ENCODE data around the gene THSD7B. TPM values are rescaled to one million over a fixed set of nuclear protein-coding genes. Genes with fewer than 3 reads are reported as not detected.

Gene THSD7B
- total and polyA plus RNA-seq, 2 of the 13 experiments (the other 11 are each of a cell fraction or from before 2014, with no cell fraction given) = 0.02 TPM; not detected in 1

DNA sequence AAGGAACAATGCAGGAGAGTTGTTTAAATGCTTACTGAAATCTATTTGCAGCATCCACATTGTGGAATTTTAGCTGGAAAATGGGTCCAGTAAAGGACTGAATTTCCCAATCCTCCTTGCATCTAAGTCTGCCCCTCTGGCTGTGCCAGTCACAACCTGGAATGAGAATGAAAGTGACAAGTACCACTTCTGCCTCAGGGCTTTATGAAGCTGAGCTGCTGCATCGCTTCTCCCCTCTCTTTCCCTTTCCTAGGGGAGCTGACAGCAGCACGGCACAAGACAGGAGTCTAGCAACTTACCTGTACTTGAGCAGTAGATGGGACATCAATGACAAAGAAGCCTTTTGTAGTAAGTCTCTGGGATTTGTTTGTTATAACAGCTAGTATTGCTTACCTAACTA lies 27.3 kb upstream of the THSD7B start:
- DNase-seq (ENCODE audit: low spot score) (no peak), ATAC-seq (no peak), FAIRE-seq (no peak)
- H3K9ac ChIP-seq (ENCODE audit: insufficient read depth, low read depth, low read length) = no peak overlapping the region
- H3K4me2 ChIP-seq (ENCODE audit: low read depth, low read length) = no peak overlapping the region
- no TSS peak for BruUV-seq (replicated peaks)
- intact Hi-C loops (cut with micrococcal nuclease; ENCODE audit: unreplicated experiment) (no loop called here), in situ Hi-C loops (cut with HindIII; ENCODE audit: extremely low pct_ligation_motif_present, low pct_unique_long_range_greater_than_20kb) (loop anchor here (10.0 kb wide), 1 partner anchor 313 kb away; no protein-coding TSS in a partner anchor)
- no peak overlapping the region for H3K4me3 ChIP-seq (replicated peaks in 1 of 3; ENCODE audit: insufficient read depth in 1 of 3, low read depth in 2 of 3, low read length in 3 of 3)
- H3K36me3 ChIP-seq (replicated peaks in 1 of 2; ENCODE audit: control insufficient read depth in 1 of 2, insufficient read depth in 2 of 2, low read length in 2 of 2) = no peaks in the 10 kb centered on the region
- H3K27me3 ChIP-seq (ENCODE audit: control insufficient read depth in 1 of 2, insufficient read depth in 2 of 2, low read length in 2 of 2) = no peaks in the 10 kb centered on the region
- H3K4me1 ChIP-seq (ENCODE audit: insufficient read depth, low read length) = no peaks in the 10 kb centered on the region
- H3K9me3 ChIP-seq (ENCODE audit: low read length) = no peaks in the 10 kb centered on the region
- TF ChIP-seq SAFB2 (CRISPR knock-in tag; IDR thresholded peaks at IDR 0.05; ENCODE audit: borderline replicate concordance, low read depth) = no peak
- TF ChIP-seq HOXA7 (CRISPR knock-in tag; IDR thresholded peaks at IDR 0.05) = no peak
- TF ChIP-seq NFATC3 (CRISPR knock-in tag; IDR thresholded peaks at IDR 0.05) = no peak
- TF ChIP-seq ZNF607 (CRISPR knock-in tag; IDR thresholded peaks at IDR 0.05; ENCODE audit: borderline replicate concordance) = no peak
- no peak for TF ChIP-seq ZNF235 (CRISPR knock-in tag; IDR thresholded peaks at IDR 0.05; ENCODE audit: borderline replicate concordance)
- TF ChIP-seq ZNF3 (CRISPR knock-in tag; IDR thresholded peaks at IDR 0.05) = no peak
- TF ChIP-seq, protein P1, sequence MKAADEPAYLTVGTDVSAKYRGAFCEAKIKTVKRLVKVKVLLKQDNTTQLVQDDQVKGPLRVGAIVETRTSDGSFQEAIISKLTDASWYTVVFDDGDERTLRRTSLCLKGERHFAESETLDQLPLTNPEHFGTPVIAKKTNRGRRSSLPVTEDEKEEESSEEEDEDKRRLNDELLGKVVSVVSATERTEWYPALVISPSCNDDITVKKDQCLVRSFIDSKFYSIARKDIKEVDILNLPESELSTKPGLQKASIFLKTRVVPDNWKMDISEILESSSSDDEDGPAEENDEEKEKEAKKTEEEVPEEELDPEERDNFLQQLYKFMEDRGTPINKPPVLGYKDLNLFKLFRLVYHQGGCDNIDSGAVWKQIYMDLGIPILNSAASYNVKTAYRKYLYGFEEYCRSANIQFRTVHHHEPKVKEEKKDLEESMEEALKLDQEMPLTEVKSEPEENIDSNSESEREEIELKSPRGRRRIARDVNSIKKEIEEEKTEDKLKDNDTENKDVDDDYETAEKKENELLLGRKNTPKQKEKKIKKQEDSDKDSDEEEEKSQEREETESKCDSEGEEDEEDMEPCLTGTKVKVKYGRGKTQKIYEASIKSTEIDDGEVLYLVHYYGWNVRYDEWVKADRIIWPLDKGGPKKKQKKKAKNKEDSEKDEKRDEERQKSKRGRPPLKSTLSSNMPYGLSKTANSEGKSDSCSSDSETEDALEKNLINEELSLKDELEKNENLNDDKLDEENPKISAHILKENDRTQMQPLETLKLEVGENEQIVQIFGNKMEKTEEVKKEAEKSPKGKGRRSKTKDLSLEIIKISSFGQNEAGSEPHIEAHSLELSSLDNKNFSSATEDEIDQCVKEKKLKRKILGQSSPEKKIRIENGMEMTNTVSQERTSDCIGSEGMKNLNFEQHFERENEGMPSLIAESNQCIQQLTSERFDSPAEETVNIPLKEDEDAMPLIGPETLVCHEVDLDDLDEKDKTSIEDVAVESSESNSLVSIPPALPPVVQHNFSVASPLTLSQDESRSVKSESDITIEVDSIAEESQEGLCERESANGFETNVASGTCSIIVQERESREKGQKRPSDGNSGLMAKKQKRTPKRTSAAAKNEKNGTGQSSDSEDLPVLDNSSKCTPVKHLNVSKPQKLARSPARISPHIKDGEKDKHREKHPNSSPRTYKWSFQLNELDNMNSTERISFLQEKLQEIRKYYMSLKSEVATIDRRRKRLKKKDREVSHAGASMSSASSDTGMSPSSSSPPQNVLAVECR (CRISPR knock-in tag; IDR thresholded peaks at IDR 0.05; ENCODE audit: borderline replicate concordance) = no peak
- TF ChIP-seq, protein P2, sequence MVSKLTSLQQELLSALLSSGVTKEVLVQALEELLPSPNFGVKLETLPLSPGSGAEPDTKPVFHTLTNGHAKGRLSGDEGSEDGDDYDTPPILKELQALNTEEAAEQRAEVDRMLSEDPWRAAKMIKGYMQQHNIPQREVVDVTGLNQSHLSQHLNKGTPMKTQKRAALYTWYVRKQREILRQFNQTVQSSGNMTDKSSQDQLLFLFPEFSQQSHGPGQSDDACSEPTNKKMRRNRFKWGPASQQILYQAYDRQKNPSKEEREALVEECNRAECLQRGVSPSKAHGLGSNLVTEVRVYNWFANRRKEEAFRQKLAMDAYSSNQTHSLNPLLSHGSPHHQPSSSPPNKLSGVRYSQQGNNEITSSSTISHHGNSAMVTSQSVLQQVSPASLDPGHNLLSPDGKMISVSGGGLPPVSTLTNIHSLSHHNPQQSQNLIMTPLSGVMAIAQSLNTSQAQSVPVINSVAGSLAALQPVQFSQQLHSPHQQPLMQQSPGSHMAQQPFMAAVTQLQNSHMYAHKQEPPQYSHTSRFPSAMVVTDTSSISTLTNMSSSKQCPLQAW (CRISPR knock-in tag; IDR thresholded peaks at IDR 0.05) = no peak
- TF ChIP-seq, protein P3, sequence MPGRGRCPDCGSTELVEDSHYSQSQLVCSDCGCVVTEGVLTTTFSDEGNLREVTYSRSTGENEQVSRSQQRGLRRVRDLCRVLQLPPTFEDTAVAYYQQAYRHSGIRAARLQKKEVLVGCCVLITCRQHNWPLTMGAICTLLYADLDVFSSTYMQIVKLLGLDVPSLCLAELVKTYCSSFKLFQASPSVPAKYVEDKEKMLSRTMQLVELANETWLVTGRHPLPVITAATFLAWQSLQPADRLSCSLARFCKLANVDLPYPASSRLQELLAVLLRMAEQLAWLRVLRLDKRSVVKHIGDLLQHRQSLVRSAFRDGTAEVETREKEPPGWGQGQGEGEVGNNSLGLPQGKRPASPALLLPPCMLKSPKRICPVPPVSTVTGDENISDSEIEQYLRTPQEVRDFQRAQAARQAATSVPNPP (CRISPR knock-in tag; IDR thresholded peaks at IDR 0.05) = no peak
- no peak for TF ChIP-seq ZNF780A (CRISPR knock-in tag; IDR thresholded peaks at IDR 0.05)
- no peak for TF ChIP-seq KLF9 (CRISPR knock-in tag; IDR thresholded peaks at IDR 0.05; ENCODE audit: low read depth)
- no peak for TF ChIP-seq KLF6 (CRISPR knock-in tag; IDR thresholded peaks at IDR 0.05)
- TF ChIP-seq KDM2A (CRISPR knock-in tag; IDR thresholded peaks at IDR 0.05; ENCODE audit: borderline replicate concordance, low read depth) = no peak
- H4K20me1 ChIP-seq (ENCODE audit: insufficient read depth, low read length) = no peaks in the 10 kb centered on the region
- ChIA-PET POLR2A (no interaction called here), CTCF (ENCODE audit: low intra/inter-chr PET ratio, low total read pairs) (interaction anchor here (2.6 kb wide), 1 partner anchor 315 kb away, joined by 10 read pairs; no protein-coding TSS in a partner anchor)
- no peak overlapping the region for H3K27ac ChIP-seq (ENCODE audit: extremely low read length, insufficient read depth, low read length)
- H3K79me2 ChIP-seq (ENCODE audit: insufficient read depth, low read length) = no peaks in the 10 kb centered on the region
- no peak overlapping the region for H2AFZ ChIP-seq (ENCODE audit: low read length)
- 3% methylated on average over 2 of the region's 2 CpGs for WGBS (ENCODE audit: low lambda C conversion rate)

Measured in HepG2 (cell line).